DOHH2 (cell line): Measurements from ENCODE around the gene CCNG2.

Source experiments
- CTCF ChIP-seq: fragments of 200-600 bp; sonication (generic); IDR thresholded peaks from one replicate; pipeline ENCODE4 v1.5.1; 2014; ENCODE audit warnings: antibody characterized with exemption, mild to moderate bottlenecking, low read depth, low read length; ENCODE audit not compliant: poor library complexity, severe bottlenecking
- EZH2phosphoT487 ChIP-seq: fragments of 200-600 bp; sonication (generic); IDR thresholded peaks from 2 replicates; pipeline ENCODE4 v1.6.1; 2017; ENCODE audit warnings: borderline replicate concordance, mild to moderate bottlenecking, antibody characterized with exemption, low read length, moderate library complexity, mixed read lengths

GRCh38 chr4:77194989-77195388 is 38.0 kb downstream of the CCNG2 start:
- TF ChIP-seq CTCF (no peak), EZH2phosphoT487 (no peak)
